HG02642 (cell line): ENCODE data around the gene C14orf93.
"Not testable (repeated sequence)": the region's sequence is repeated elsewhere in the genome, so short reads cannot be mapped to it uniquely, and the experiment has no call there.

Experiments used
- ATAC-seq: cut with Tn5 transposase; IDR thresholded peaks from one replicate; pipeline ENCODE4 v1.9.1; 2021; ENCODE audit warnings: mild to moderate bottlenecking; ENCODE audit not compliant: unreplicated experiment, poor library complexity

Gene C14orf93

DNA sequence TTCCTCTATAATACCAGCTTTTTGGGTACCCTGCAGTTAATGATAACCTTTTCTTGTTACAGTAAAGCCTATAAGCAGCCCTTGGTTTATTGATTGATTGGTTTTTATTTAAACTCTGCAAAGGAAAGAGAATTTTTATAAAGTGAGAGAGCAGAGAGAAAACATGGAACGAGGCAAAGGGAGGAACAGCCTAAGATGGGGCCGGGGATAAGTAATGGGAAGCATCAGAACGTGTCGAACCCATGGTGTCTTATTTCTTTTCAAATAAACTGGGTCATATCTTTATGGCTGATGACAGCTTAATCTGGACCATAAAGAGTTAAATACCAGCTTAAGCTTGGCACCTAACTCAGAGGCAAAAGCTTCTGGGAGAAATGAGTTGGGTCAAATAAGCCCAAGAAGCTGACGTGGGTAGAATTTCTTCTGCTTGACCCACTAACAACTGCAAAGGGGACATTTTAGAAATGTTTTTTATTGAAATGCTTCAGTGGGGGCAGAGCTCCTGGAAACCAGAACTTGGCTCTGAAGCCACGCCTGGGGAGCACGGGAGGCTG lies 12.0 kb upstream of the C14orf93 start:
- ATAC-seq = no peak

GRCh38 chr14:23021434-23021833 lies 11.5 kb upstream of the C14orf93 start:
- no peak for ATAC-seq

GRCh38 chr14:23020143-23021128 lies 10.5 kb upstream of the C14orf93 start:
- ATAC-seq = no peak

DNA sequence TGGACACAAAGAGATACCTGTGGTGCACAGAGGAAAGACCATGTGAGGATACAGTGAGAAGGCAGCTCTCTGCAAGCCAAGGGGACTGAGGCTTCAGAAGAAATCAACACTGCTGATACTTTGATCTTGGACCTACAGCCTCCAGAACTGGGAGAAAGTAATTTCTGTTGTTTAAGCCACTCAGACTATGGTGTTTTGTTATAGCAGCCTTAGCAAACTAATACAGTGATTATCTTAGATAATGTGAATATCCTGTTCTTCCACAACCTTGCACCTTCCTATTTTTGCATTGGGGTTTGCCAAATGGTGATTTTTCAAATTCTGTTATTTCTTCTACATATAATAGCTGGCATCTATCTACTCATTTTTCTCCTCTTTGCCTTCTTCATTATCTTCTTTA lies 8.2 kb upstream of the C14orf93 start:
- ATAC-seq = no peak

- no peak for ATAC-seq
Observed at GRCh38 chr14:23017091-23017490, 7.1 kb upstream of the C14orf93 start.

DNA sequence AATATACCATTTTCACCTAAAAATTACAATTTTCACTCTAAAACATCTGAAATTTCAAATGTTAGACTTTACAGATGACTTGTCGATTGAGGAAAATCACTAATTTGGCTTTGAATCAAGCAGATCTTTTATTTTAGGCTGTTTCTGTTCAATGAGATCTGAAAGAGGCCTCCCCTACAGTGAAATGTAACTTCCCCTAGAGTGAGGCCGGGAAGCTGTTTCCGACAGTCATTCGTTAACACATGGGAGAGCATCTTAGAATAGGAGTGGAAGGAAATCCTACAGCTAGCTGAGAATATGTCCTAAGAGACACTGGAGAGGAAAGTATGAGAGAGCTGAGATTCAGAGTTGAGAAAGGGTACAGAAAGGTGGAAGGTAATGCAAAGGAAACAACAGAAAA lies 5.7 kb upstream of the C14orf93 start:
- ATAC-seq = no peak

DNA sequence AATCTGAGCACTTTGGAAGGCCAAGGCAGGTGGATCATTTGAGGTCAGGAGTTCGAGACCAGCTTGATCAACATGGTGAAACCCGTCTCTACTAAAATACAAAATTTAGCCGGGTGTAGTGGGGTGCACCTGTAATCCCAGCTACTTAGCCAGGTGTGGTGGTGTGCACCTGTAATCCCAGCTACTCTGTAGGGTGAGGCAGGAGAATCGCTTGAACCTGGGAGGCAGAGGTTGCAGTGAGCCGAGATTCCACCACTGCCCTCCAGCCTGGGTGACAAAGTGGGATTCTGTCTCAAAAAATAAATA lies 3.8 kb upstream of the C14orf93 start:
- ATAC-seq = not testable (repeated sequence)

GRCh38 chr14:23013054-23013748 lies 3.3 kb upstream of the C14orf93 start:
- no peak for ATAC-seq

DNA sequence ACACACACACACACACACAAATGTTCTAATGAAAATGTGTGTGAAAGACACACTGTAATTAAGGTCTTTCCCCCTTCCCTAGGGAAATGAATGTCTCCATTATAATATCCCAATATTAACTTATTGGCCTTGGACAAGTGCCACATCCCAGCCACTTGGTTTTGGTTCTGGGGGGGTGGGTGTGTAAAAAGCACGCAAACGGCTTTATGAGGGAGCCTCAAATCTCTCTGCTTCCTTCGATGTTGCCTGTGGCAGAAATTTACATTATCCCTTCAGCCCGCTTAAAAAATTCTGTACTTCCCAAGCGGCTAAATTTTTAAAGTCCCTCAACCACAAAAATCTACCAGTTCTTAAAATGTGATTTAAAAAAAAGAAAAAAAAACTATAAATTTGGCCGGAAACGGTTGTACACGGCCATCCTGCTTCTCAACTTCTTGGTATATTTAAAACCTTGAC lies 432 bp downstream of the C14orf93 start:
- no peak for ATAC-seq

DNA sequence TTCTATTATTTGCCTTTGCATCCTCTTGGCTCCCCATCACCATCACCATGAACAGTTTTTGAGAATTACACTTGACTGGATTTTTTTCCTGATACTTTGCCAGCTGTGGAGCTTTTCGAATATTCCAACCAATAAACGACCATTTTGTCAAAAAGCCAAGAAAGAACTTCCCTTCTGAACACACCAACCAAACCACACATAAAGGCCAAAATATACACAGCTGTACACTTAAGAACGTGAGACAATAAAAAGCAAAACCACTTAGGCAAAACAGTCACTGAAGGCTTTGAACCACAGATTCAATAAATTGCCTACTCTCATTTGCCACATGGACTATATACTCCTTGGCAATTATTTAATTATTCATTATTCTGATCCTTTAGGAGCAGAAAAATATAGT lies 1.1 kb downstream of the C14orf93 start:
- no peak for ATAC-seq

DNA sequence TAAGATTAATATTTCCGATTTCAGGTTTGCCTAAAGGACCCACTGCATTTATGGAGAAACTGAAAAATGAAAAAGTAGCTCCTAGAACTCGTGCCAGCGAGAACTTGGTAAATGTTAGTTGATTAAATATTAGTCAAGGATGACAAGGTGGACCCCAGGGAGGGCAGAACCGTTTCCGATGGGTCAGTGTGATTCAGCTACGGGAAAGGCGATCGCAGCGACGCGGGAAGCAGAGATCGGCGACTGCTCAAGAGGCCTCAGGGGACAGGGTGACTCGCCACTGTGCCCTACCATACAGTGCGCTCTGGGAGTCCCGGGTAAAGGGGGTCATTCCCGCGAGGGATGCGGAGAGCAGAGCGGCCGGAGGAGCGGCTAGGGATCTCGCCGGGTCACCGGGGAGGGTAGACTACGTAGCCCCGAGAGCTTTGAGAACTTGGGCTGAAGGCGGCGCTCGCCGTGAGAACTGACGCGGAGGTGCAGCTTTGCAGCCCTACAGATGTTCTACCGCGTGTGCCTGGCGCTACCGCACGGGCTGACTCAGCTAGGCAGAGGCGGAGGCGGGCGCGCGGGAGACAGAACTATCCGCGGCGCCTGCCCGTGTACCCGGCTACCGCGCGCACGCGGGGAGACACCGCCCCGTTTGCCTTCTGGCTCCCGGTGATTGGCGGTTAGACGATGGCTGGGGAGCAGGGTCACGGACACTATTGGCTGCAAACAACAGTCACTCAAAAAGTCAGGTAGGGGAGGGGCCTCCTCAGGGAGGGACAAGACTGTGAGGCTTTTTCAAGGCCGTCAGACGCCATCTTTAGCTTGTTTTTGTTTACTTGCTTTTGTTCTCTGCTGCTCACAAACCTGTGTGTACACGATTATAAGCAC lies 3.2 kb downstream of the C14orf93 start:
- peak; percentile 94 for ATAC-seq

DNA sequence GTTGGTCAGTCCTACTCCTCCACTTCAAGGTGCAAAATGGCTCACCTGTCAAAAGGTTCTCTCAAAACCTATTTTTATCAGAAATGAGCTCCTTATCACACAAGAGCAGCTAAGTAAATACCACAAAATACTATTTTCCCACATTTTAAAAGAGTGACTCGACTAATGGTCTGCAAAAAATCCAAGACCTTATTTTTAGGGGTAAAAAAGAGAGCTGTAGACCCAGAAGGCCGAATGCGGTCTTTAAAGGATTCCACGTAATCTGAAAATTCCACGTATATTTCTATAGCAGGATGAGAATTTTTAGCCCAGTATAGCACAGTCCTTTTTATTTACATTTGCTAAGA lies 3.8 kb downstream of the C14orf93 start:
- ATAC-seq = no peak

DNA sequence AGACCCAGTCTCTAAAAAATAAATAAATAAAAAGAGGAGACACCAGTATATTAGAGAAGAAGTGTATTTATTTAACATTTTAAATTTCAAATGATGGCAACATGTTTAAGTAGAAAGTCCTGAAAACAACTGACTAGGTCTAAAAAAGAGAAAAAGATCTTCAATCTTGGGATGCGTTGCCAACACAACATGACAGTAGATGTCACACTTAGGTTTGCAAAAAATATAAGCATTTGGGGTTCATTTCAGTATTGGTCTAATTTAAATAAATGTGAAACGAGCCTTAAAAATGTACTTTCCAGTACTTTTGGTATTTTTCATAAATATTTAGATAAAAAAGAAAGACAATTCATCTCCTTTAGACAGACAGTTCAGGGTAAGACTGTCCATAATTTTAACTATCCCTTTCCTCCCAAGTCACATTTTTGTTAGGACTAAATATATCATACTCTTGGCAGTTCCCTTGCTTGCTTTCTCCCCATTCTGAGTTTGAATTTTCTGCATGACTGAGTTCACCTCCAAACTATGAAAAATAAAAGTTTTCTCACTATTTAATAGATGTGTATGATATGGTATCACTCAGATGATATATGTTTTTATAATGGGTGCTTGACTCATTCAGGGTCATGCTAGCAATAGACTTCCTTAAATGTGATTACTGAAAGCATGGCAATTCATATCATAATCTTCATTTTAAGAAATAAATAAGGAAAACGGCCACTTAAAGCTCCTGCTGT lies 4.3 kb downstream of the C14orf93 start:
- no peak for ATAC-seq

DNA sequence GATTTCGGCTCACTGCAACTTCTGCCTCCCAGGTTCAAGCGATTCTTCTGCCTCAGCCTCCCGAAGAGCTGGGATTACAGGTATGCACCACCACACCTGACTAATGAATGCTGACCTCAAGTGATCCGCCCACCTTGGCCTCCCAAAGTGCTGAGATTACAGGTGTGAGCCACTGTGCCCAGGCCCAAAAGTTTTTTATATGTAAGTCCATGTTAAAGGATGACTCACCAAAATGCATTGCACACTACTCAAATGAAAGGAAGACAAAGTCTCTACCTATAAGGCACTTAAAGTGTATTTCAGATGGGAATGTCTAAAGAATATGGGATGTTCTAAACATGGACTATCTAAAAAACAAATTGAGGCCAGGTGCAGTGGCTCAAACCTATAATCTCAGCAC lies 5.7 kb downstream of the C14orf93 start:
- ATAC-seq = not testable (repeated sequence)

GRCh38 chr14:23002592-23002991 lies 7.4 kb downstream of the C14orf93 start:
- ATAC-seq = no peak

- ATAC-seq = no peak
Observed at GRCh38 chr14:23000860-23001259, 9.1 kb downstream of the C14orf93 start.

- no peak for ATAC-seq
Observed at GRCh38 chr14:22998329-22999012, 11.5 kb downstream of the C14orf93 start.

DNA sequence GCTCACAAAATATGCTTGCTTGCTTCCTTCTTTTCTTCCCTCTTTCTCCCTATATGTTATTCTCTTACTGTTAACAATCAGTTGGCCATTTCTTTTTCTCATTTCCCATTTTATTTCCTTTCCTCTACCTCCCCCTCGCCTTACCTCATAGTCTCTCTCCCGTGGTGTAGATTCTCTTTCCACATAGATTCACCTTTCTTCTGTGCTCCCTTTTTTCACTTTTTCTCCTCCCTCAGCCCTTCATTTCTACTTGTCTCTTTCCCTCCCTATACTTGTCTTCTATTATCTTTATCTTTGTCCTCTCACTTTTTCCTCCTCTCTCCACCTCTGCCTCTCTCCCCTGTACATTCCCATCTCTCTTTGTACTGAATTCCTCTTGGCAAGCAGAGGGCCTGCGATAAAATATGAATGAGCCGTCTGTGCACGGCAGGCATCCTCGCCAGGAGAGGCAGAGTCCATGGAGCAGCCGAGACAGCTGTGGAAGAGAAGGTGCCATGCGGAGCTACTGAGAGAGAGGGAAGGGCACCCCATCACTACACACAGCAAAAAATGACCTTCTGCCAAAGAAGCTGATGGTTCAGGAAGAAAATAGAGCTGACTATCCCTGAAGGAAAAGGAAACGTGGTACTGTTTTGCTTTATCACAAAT lies 12.1 kb downstream of the C14orf93 start:
- no peak for ATAC-seq
